ENCODE results near the gene OBP2B.
A peak's percentile ranks its signal among the peaks of the same experiment; 100 is the strongest.
"Not testable (repeated sequence)": the region's sequence is repeated elsewhere in the genome, so short reads cannot be mapped to it uniquely, and the experiment has no call there.

The OBP2B gene

GRCh38 chr9:133238272-133238850, 29.3 kb upstream of the OBP2B start:
- DNase-seq = peak; percentile 60

GRCh38 chr9:133237035-133237731, 28.1 kb upstream of the OBP2B start:
- no peak for DNase-seq

- DNase-seq = not testable (repeated sequence)
These were observed 27.4 kb upstream of the OBP2B start for GRCh38 chr9:133236291-133237034.

GRCh38 chr9:133235549-133236222, 26.6 kb upstream of the OBP2B start:
- no peak for DNase-seq

- no peak for DNase-seq
These were observed 25.7 kb upstream of the OBP2B start for GRCh38 chr9:133234577-133235322.

- DNase-seq = no peak
These were observed 24.8 kb upstream of the OBP2B start for GRCh38 chr9:133233681-133234432.

GRCh38 chr9:133231934-133232568, 23.0 kb upstream of the OBP2B start:
- DNase-seq = not testable (repeated sequence)

- not testable (repeated sequence) for DNase-seq
These were observed 21.5 kb upstream of the OBP2B start for GRCh38 chr9:133230514-133230913.

- DNase-seq = no peak
These were observed 21.0 kb upstream of the OBP2B start for GRCh38 chr9:133230093-133230492.

GRCh38 chr9:133228474-133229193, 19.6 kb upstream of the OBP2B start:
- DNase-seq = not testable (repeated sequence)

- DNase-seq = not testable (repeated sequence)
These were observed 18.9 kb upstream of the OBP2B start for GRCh38 chr9:133227996-133228395.

GRCh38 chr9:133227242-133227860, 18.3 kb upstream of the OBP2B start:
- DNase-seq = no peak

GRCh38 chr9:133226219-133227171, 17.4 kb upstream of the OBP2B start:
- DNase-seq = no peak

- no peak for DNase-seq
These were observed 16.3 kb upstream of the OBP2B start for GRCh38 chr9:133225171-133226011.

- DNase-seq = no peak
These were observed 15.7 kb upstream of the OBP2B start for GRCh38 chr9:133224762-133225161.

GRCh38 chr9:133223159-133223756, 14.2 kb upstream of the OBP2B start:
- DNase-seq = not testable (repeated sequence)

GRCh38 chr9:133221994-133222393, 12.9 kb upstream of the OBP2B start:
- not testable (repeated sequence) for DNase-seq
